Measurements from ENCODE around the gene DGCR6L. TPM values are rescaled to one million over a fixed set of nuclear protein-coding genes. Genes with fewer than 3 reads are reported as not detected.

DGCR6L gene
- total RNA-seq, 1 experiment from 2014 or later: 50.7 TPM

DNA sequence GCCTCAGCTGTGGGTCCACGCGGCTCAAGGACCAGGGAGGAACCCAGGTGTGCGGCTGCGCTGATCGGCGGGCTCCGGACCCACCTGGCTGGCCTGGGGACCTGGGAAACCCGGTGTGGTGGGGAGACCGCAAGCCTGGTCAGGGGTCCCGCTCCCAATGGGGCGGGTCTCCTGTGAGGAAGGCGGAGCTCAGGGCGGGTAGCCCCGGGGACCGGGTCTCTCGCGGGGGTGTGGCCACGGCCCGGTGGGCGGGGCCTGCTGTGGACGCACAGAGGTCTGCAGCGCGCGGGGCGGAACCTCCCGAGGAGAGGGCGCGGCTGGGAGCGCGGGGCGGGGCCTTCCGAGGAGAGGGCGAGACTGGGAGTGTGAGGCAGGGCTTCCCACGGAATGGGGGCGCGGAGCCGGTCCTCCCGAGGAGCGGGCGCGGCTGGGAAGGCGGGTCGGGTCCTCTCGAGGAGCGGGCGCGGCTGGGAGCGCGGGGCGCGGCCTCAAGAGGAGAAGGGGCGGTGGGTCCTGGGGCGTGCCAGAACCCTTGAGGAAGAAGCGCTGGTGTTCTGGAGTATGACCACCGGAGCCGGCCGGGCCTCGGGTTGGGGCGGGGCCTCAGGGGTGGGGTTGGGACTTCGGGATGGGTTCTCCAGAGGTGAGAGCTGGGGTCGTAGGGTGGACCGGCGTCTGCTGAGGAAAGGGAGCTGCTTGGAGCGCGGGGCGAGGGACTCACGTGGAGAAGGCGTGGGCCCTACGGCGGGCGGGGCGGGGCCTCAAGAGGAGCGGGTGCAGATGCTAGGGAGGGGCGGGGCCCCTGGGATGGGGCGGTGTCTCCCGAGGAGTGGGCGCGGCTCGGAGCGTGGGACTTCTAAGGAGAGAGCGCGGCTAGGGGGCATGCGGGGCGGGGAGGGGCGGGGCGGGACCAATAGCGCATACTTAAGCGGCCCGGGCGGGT, 20.8 kb downstream of the DGCR6L start:
- Histone ChIP-seq H3K27me3 (replicated peaks; ENCODE audit: insufficient read depth, low read depth, low read length, poor library complexity) (no peaks in the 10 kb centered on the region), H3K4me3 (ENCODE audit: low read depth, low read length, poor library complexity, severe bottlenecking) (peak overlapping the region; percentile 54), H3K4me1 (ENCODE audit: insufficient read depth, low read length, poor library complexity, severe bottlenecking) (no peaks in the 10 kb centered on the region), H3K27ac (ENCODE audit: low read depth, low read length, poor library complexity, severe bottlenecking) (no peak overlapping the region), H3K9me3 (ENCODE audit: low read depth, low read length, poor library complexity, severe bottlenecking) (no peaks in the 10 kb centered on the region), H3K36me3 (ENCODE audit: insufficient read depth, low read length, poor library complexity, severe bottlenecking) (no peaks in the 10 kb centered on the region)
- TF ChIP-seq EZH2 (IDR thresholded peaks at IDR 0.05; ENCODE audit: borderline replicate concordance, low read depth, low read length, poor library complexity, severe bottlenecking): no peak
- no peak for TF ChIP-seq CTCF (conservative IDR thresholded peaks at IDR 0.05; ENCODE audit: low read depth, low read length)
- BruUV-seq (replicated peaks): no TSS peak
- DNase-seq (ENCODE audit: low spot score): peak; percentile 94
- intact Hi-C loops (cut with micrococcal nuclease; ENCODE audit: unreplicated experiment): loop anchor here (1.0 to 10.0 kb wide), 2 partner anchors 20 to 324 kb away; no protein-coding TSS in a partner anchor
- CTCF ChIA-PET: interaction anchor here (1.5 kb wide), 1 partner anchor 21 kb away, joined by 4 read pairs; the partner anchor contains the start of gene DGCR6L
- POLR2A ChIA-PET (ENCODE audit: low non-redundant PET): no interaction called here

GRCh38 chr22:20298110-20298802, 21.6 kb downstream of the DGCR6L start:
- no peak overlapping the region for H3K4me3 ChIP-seq (ENCODE audit: low read depth, low read length, poor library complexity, severe bottlenecking)
- H3K36me3 ChIP-seq (ENCODE audit: insufficient read depth, low read length, poor library complexity, severe bottlenecking): no peaks in the 10 kb centered on the region
- intact Hi-C loops (cut with micrococcal nuclease; ENCODE audit: unreplicated experiment): loop anchor here (10.0 kb wide), 1 partner anchor 323 kb away; no protein-coding TSS in a partner anchor
- no peak for TF ChIP-seq EZH2 (IDR thresholded peaks at IDR 0.05; ENCODE audit: borderline replicate concordance, low read depth, low read length, poor library complexity, severe bottlenecking)
- TF ChIP-seq CTCF (conservative IDR thresholded peaks at IDR 0.05; ENCODE audit: low read depth, low read length): no peak
- ChIA-PET POLR2A (ENCODE audit: low non-redundant PET) (no interaction called here), CTCF (no interaction called here)
- H3K9me3 ChIP-seq (ENCODE audit: low read depth, low read length, poor library complexity, severe bottlenecking): no peaks in the 10 kb centered on the region
- no peak overlapping the region for H3K27ac ChIP-seq (ENCODE audit: low read depth, low read length, poor library complexity, severe bottlenecking)
- H3K27me3 ChIP-seq (replicated peaks; ENCODE audit: insufficient read depth, low read depth, low read length, poor library complexity): no peaks in the 10 kb centered on the region
- no peaks in the 10 kb centered on the region for H3K4me1 ChIP-seq (ENCODE audit: insufficient read depth, low read length, poor library complexity, severe bottlenecking)
- BruUV-seq (replicated peaks): no TSS peak
- DNase-seq (ENCODE audit: low spot score): no peak

DNA sequence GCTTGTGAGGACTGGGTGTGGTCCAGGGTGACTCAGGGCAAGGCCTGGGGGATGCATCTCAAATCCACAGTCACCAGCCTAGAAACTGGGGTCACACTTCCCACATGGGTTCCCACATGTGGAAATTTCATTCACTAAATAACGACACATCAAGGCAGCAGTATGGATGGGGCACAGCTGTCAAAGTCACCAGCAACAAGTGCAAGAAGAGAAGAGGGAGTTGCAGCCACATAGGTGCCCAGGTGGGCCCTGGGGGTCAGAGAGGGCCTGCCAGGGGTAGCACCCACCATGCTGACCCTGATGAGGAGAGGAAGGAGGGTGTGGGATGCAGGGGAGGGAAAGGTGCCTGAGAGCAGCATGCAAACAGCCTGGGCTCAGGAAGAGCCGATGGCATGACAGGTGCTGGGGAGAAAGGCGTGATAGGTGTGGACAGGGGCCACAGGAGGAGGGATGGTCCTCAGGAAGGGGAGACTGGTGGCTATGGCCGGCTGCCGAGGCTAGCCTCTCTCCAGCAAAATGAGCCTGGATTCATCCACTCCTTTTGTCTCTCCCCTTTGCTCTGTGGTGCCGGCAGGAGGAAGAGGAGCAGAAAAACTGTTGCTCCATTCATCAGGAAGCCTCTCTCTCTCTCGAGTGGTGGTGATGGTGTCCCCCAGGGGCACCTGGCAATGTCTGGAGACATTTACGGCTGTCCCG, 22.3 kb downstream of the DGCR6L start:
- TF ChIP-seq CTCF (conservative IDR thresholded peaks at IDR 0.05; ENCODE audit: low read depth, low read length) (no peak), EZH2 (IDR thresholded peaks at IDR 0.05; ENCODE audit: borderline replicate concordance, low read depth, low read length, poor library complexity, severe bottlenecking) (no peak)
- POLR2A ChIA-PET (ENCODE audit: low non-redundant PET): no interaction called here
- H3K36me3 ChIP-seq (ENCODE audit: insufficient read depth, low read length, poor library complexity, severe bottlenecking): no peaks in the 10 kb centered on the region
- BruUV-seq (replicated peaks): no TSS peak
- DNase-seq (ENCODE audit: low spot score): no peak
- H3K27ac ChIP-seq (ENCODE audit: low read depth, low read length, poor library complexity, severe bottlenecking): no peak overlapping the region
- no peaks in the 10 kb centered on the region for H3K9me3 ChIP-seq (ENCODE audit: low read depth, low read length, poor library complexity, severe bottlenecking)
- no peaks in the 10 kb centered on the region for H3K27me3 ChIP-seq (replicated peaks; ENCODE audit: insufficient read depth, low read depth, low read length, poor library complexity)
- intact Hi-C loops (cut with micrococcal nuclease; ENCODE audit: unreplicated experiment): loop anchor here (10.0 kb wide), 1 partner anchor 323 kb away; no protein-coding TSS in a partner anchor
- H3K4me1 ChIP-seq (ENCODE audit: insufficient read depth, low read length, poor library complexity, severe bottlenecking): no peaks in the 10 kb centered on the region
- CTCF ChIA-PET: no interaction called here
- no peak overlapping the region for H3K4me3 ChIP-seq (ENCODE audit: low read depth, low read length, poor library complexity, severe bottlenecking)

Data from A673 (cell line).